ENCODE results near the gene C1QA.

DNA sequence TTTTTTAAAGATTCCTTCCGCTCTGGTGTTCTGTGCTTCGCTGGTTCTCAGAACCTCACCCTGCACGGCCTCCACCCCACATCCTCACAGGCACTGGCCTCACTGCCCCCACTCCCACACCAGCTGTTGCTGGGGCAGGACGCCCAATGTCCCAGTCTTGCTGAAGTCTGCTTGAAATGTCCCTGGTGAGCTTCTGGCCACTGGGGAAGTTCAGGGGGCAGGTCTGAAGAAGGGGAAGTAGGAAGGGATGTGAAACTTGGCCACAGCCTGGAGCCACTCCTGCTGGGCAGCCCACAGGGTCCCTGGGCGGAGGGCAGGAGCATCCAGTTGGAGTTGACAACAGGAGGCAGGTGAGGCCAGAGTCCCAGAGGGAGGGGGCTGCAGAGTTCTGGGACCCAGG, at the start of gene C1QA:
- TF ChIP-seq POLR2A (IDR thresholded peaks at IDR 0.05) (peak in 1 of 4 donors; percentile 14), CTCF (IDR thresholded peaks at IDR 0.05) (no peak)
